Activated CD8-positive, alpha-beta memory T cell treated with anti-CD3 and anti-CD28 coated beads, Interleukin-2, amount 50 U/mL, for 48 hours (primary cell): ENCODE data around the gene IGF1R.

ENCODE experiments used
- DNase-seq: peaks from one replicate; pipeline ENCODE4 v3.0.0-alpha.2; 2020

IGF1R gene

DNA sequence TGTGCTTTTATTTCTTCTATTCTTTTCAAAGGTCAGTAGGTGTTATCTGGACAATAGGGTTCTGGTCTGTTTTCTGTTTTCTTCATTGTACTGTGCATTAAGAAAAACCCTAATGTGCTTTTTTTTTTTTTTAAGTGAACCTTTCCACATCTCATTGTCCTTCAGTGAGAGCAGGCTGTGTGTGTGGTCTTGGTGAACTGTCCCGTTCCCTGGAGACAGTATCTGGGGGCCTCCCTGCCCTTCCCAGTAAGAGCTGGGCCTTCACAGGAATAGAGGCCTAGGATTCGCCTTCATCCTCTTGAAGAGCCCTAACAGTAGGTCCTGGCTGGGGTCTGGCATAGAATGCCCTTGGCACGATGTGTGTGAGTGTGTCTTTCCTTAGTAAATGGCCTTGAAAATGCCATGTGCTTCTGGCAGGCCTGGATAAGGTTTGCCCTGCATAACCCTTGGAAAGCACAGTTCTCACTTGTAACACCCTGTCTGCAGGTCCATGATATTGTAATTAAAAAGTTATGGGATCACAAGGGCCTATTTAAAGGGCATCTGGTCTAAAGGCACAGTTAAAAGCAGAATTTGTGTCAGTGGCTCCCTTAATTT lies 81.2 kb downstream of the IGF1R start:
- no peak for DNase-seq

DNA sequence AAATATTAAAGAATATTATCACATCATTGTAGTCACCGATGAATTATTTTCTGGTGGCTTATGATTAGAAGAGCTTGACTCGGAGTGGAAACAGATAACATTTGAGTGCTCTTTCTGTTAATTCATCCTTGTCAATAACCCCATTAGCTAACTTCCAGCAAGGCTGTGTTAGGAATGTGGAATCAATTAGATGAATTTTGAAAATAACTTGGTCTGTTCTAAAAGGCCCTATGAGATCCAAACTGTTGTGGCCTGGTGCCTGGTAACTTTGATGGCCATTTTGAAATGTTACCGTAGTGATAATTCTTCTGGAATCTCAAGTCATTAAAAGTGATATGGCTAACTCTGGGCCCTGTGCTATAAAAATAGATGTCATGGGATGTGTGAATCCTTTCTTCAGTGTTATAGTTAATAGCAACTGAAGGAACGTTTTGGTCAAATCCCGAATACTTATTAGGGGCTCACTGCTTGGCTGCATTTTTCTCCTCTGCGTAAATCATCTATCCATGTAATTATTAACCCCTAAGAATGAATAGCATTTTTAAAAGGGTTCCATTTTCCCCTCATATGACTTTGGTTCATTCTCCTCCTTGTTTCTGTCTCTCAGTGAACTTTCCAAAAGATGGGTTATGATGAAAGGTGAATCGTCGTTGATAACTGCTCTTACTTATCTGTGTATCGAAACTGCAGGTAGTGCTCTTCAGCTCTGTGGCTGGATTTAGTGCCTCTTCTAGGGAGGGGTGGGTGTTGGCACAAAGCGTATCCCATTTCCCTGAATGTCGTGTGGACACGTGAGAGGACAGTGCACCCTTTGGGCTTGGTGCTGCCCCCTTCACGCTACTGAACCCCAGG lies 82.7 kb downstream of the IGF1R start:
- no peak for DNase-seq

DNA sequence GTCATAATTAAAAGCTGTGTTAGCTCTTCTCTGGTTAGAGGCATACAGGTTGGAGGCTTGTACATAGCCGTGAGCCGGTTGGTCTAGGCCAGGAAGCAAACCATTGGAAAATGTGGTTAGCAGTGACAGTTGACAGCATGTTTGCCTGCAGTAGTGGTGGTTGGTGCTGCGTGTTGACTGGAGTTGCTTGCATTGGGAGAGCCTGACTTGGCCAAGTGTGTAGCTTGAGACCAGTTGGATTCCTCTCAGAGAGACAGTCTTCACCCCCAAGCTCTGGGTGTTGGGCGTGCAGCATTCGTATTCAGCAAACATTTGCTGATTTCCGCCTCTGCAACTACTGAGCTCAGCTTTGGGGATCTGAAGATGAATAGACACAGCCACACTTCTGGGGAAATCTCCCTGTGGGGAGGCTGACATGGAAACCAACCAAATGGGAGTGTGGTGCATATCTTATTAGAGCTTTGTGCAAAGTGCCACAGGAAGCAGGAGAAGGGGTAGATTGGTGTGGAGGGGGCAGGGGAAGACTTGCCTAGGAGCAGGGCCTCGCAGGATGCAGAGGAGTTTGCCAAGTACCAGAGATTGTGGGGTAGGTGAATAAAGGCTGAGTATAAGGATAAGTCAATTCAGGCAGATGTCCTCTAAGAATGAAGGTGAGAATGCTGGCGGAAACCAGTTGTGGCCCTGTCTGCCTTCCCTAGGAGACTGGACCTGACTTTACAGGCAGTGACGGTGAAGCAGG lies 83.5 kb downstream of the IGF1R start:
- DNase-seq, result no peak

DNA sequence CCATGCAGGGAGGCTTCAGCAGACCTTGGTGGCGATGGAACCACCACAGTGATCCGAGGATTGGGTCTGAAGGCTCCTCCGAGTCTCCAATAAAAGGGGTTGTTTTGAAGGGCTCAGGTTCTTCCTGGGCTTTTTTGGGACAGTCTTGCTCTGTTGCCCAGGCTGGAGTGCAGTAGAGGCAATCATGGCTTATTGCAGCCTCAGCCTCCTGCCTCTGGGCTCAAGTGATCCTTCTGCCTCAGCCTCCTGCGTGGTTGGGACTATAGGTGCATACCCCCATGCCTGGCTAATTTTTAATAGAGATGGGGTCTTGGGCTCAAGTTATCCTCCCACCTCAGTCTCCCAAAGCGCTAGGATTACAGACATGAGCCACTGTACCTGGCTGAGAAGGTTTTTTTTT lies 84.8 kb downstream of the IGF1R start:
- no peak for DNase-seq

DNA sequence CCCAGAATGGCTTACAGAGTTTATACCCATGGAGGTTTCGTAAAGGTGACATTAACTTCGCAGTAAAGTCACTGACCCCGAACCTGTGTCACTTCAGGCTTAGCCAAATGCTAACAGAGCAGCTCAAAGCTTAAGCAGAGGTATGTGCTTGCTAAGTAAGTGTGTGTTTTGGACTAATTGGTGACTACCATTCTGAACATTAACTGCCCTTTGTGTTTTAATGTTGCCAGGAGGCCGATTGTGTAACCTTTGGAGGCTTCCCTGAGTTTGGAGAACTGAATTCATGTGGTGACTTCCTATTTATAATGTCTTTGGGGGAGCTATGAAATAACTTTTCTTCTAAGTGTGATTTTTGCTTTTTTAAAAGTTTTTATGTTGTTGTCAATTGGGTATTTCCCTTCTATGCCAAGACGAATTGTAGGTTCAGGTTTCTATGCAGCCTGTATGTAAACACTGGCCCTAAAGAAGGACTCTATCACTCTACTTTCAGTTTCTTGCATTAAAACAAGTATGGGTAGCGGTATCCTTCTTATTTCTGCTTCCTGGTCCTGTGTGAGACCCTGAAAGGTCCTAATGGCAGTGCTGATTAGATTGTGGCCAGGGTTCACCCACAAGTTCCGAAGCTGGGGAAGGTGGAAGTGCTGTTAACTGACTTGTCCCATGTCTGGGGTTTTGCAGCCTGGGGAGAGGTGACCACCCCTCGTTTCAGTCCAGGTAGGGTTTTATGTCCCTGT lies 86.3 kb downstream of the IGF1R start:
- DNase-seq, result no peak

DNA sequence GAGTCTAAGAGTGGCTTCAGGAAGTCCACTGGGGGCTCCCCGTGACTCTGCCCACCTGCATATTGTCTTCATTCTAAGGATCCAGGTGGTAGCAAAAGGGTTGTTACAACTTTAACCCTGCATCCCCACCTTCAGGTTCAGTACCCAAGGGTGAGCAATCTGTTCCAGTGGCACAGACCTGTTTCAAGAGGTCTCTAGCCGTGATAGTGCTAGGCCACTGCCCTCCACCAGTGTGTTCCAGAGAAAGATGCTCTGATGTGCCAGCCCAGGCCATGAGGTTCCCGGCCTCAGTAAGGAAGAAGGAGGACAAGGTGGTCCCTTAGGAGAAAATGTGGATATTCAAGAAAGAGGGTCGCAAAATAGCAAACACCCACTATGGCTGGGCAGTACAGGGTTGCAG lies 87.0 kb downstream of the IGF1R start:
- no peak for DNase-seq

DNA sequence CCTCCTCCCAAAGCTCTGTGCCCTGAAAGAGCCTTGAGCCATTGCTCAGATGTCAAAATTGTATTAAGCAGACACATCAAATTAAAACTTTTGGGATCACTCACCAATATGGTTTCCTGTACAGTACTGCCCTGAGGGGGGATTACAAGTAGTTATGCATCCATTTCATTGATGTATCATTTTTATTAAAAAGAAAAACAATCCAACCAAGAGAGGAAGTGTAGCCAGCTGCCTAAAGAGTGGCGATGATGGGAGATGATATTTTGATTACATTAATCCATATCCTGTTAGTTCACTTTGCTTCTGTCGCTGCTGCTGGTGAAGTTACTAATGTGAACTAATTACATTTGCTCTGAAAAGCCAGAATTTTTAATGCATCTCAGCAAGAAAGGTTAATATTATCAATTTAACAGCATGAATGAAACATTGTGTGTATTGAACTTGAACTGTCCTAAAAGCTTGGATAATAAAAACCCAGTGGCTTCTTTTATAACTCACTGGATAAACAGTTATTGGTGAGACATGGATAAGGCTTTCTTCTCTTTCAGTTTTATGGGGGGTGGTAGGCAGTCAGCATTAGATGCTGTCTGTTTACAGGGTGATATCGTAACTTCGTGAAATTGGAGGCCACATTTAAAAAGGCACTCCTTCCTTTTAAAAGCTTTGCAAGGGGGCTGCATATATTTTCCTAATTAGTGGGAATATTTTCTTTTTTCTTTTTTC lies 87.7 kb downstream of the IGF1R start:
- DNase-seq, result no peak

DNA sequence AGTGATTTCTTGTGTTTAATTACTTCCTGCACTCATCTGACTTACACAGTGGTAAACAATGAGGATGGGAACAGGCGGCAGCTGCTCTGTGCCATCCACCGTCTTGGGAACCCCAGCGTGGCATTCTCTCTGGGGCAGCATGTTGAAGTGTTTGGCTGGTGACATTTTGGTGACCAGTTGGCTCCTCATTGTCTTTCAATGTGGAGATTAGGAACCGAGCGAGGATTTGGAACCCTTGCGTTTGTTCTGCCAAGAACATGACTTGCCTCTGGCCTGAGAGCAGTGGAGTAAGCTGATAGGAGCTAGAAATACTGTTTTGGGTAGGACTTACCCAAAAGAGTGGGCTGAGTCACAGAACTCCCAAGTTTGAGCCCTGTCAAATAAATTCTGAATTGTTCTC lies 88.8 kb downstream of the IGF1R start:
- DNase-seq, result no peak

DNA sequence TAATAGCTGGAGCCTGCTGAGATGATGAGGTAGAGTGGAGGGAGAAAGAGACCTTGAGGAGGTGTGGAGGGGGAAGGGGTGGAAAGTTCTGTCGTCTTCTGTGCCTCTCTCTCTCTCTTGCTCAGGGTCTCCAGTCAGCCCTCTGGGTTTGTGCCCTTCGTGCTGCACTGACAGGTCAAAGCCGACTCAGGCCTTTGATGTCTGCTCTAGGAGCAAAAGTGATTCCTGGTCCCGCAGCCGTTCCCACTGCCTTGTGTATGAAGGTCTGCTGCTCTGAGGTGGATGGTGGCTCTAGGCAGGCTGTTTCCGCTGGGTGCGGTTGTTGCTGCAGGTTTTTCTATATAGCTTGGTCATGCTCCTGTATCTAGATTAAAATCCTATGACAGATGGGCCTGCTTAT lies 89.4 kb downstream of the IGF1R start:
- no peak for DNase-seq

DNA sequence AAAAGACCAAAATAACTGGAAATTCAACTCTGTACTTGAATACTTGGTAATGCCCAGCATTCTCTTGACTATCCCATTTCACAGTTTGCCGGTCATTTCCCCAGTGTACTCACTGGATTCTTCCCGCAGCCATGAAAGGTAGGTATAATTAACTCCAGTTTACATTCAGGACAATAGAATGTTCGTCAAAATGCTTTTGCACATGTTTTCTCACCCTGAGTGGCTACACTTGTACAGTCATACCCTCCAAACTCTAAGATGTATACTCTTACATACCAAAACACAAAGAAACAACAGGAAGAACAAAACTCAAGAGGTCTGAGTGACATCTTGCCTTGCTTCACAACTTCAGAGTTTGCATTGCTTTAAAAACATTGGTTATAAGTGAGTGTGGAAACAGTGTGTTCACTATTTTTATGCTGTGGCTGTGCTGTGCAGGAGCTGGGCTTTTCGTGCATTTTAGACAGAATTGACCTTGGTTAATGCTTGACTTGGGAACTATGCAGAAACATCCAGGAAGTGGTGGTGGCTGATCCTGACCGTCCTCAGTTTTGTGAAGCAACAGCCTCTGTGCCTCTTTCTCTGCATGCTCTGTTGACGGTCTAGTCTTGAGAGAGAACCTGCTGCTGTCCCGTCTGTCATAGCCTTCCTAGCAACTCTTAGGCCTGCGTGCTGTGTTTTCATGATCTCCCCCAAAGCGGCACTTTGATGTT lies 90.5 kb downstream of the IGF1R start:
- no peak for DNase-seq

DNA sequence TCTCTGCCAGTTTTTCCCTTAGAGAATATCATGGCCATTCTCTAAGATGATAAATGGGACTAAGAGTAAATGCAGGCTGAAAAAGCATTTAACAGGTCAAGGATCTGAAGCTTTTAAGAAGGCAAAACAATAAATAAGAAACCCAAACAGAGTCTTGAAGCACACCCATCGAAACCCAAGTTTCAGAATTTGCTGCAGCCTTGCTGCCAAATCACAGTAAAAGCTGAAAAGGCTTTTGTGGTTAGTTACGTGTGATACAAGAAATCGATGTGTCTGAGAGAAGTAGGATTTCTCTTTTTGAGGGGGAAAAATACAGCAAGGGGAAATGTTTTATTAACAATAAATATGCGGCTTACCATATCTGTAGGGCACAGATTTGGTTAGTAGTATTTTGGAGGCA lies 92.0 kb downstream of the IGF1R start:
- no peak for DNase-seq

DNA sequence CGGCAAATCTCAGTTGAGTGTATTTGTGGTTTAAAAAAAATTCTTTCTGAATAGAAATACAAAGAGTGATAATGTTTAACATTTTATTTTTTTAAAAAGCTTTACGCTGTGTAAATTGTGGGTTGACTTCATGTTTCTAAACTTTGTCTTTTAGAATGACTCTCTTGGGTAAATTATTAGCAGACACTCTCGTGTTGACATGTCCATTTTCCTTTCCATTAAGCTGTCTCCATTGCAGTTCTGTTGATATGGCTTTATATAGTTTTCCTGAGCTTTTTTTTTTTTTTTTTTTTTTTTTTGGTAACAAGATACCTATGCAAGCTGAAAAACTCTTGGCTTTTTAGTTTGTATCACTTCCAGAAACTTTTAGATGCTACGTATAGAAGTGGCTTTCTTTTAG lies 92.6 kb downstream of the IGF1R start:
- no peak for DNase-seq

DNA sequence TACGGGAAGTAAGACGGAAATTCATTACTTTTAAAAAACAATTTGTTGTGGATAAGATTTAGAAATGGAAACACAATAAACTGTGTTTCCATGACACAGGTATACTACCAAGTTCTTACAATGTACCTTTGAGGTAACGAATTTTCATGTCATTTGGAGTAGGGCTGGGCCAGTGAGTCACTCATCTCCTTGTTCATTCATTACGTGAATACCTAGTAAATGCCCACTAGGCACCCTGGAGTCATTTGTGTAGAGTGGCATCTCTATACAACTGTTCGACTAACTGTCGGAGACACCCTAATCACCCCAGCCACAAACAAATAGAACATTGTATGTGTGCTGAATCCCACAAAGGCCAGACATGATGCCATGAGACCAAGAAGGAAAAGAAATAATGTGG lies 94.8 kb downstream of the IGF1R start:
- no peak for DNase-seq

DNA sequence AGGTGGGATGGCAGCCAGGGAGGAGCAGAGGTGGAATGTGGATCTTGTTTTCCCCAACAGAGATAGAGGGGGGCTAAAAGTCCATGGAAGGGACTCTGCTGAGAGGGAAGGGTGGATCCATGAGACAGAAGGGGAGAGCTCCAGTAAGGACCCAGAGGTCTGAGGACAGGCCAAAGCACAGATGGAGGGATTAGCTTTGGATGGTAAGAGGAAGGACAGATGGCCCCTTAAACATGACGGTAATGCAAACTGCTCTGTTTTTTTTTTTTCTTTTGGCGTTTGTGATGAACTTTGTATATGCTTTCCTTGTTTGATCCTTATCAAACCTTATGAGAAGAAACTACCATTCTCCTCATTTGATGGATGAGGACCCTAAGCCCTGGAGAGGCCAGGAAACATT lies 96.2 kb downstream of the IGF1R start:
- no peak for DNase-seq

DNA sequence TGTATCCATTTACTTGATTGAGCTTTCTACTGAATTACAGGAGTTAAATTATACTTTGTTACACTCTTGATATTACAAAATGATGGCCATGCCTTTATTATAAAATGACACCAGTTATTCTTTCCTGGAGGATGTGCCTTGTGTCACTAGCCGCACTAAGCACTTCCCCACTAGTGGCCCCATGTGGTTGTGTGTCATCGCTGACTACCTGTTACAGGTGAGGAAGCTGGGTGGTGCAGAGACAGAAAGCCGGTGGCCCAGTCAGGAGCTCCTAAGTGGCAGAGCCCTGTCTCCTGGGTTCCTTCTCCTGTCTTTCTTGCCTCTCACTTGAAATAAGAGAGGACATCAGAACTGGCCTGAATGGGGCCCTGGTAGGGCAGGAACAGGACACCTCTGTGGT lies 96.8 kb downstream of the IGF1R start:
- no peak for DNase-seq

DNA sequence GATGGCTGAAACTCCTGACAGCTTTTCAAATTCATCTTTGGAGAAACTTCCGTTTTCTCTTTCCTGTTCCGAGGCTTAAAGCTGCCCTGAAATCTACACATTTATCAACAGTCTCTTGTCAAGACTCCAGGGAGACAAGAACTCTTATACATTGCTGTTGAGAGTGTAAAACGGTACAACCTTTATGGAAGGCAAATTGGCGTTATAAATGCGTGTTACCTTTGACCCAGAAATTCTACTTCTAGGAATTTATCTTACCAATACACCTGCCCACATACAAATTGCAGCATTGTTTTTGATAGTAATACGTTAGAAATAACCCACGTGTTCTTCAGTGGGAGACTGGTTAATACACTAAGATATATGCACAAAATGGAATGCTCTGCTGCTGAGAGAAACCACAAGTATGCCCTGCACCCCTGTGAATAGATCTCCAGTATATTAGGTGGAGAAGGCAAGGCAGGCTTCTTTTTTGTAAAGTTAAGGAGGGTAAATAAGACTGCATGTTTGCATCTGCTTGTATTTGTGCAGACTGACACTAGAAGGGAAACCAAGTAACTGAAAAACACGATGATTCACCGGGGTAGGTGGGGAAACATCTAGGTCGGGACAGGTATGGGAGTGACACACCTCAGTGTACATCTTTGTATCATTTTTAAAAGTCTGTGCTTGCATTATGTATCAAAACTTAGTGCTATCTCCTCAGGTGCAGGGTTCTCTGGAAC lies 97.5 kb downstream of the IGF1R start:
- no peak for DNase-seq

DNA sequence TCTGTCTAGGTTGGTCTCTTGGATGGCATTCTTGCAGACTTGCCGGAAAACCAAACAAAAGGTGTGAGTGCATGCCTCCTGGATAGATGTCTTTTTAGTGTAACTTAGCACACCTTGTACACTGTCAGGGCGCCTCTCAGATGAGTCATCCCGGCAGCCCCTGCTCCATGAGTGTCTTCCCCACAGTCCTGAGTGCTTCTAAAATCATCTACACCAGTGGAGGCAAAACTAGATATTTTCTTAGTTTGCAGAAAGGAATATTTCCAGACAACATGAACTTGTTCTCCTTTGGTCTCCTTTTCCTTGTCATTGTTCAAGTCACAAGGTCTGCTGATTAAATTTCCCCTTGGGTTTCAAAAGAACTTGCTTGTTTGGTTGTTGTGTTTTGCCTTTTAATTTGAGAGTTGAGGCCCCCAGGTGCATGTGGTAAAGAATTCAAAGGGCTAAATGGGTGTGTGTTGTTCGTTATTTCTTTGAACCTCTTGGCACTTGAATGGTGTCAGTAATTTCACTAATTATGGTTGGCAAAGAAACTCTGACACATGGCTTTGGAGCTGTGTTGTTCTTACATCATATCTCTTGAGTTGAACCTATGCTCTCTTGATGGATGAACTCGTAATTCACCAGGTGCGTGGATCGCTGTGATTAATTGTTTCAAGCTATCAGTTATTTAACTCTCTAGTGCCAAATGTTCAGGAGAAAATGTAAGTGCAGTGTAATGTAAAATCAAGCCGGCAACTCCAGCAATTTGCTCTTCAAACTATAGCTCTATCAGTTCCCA lies 98.2 kb downstream of the IGF1R start:
- no peak for DNase-seq

DNA sequence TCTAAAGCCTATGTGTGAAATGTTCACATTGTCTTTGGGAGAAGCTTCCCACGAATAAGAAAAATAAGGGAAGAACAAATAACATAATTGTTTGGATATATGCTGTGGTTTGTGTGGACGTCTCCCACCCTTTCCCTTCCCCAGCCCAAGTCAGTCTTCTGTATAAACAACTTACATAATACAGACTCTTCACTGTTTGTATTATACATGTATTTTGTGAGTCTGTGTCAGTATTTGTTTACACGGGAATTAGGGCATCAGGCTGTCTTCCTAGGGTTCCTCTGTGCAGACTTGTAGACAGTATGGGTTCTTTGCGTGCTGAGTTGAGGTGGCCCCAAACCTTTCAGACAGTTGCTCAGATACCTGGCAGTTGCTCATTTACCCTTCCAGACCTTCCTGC lies 103.4 kb downstream of the IGF1R start:
- DNase-seq, result no peak

DNA sequence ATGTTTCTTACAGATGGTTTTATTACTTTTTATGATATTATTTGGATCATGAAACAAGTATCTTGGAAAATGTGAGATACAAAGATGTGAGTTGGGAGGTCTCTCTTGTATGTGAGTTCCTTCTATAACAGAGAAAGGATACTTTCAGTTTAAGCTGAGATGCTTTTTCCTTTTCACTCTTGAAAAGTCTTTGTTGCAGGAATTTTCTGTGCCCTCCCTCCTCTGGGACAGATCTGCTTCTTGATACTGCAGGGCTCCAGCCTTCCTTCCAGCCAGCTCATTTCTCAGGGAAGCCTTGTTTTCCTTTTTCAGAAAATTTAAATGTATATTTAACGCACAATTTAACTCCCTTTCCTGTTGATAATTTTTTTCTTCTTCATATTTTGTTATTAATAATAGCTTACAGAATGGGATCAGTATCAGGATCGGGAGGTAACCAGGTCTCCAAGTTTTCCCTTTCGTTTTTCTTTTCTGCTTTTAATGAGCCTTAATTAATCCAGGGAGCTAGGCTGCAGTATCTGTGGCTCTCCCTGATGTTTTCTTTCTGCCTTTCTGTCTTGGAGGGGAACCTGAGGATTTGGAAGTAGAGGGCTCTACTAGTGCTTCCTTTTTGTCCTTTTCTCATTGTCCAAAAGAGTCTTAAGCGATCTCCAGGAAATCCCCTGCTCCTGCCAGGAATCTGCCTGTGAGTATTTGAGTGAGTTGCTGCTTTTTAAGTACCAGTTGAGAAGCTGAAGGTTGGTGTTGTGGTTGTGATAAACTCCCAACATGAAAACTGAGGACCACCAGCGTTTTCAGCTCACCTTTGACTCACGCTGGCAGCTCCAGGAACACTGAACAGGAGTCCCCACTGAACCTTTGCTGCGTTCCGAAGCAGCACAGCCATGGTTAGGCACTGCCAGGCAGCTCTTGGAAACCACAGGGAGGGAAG lies 105.7 kb downstream of the IGF1R start:
- no peak for DNase-seq
